GM18858 (cell line): ENCODE results near the gene TCN2.
"Not testable (repeated sequence)": the region's sequence is repeated elsewhere in the genome, so short reads cannot be mapped to it uniquely, and the experiment has no call there.

Experiments
- ATAC-seq: cut with Tn5 transposase; IDR thresholded peaks from one replicate; pipeline ENCODE4 v1.9.1; 2021; ENCODE audit not compliant: unreplicated experiment

The TCN2 gene

GRCh38 chr22:30606455-30607299, at the start of gene TCN2:
TSS of gene TCN2 (plus strand) at chr22:30607174. CDS start at chr22:30607332, 158 bp downstream.
- no peak for ATAC-seq

- no peak for ATAC-seq
These were observed 49.7 kb upstream of the TCN2 start for GRCh38 chr22:30557243-30557642.

- no peak for ATAC-seq
These were observed 47.1 kb upstream of the TCN2 start for GRCh38 chr22:30559889-30560288.

DNA sequence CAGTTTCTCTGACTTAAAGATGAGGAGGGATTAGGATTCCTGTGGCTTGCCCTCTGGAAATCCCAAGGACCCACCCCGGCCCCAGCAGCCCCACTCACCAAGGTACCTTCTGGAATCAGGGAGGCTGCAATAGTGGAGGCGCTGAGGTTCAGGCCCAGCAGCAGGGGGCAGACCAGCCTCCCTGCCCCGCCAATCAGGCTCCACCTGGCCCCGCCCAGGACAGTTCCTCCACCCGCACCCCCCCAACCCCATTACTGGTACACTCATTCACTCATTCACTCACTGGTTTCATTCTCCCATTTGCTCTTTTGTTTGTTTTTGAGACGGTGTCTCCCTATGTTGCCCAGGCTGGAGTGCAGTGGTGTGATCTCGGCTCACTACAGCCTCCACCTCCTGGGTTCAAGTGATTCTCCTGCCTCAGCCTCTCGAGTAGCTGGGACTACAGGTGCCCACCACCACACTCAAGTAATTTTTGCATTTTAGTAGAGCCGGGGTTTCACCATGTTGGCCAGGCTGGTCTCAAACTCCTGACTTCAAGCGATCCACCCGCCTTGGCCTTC, 46.3 kb upstream of the TCN2 start:
- not testable (repeated sequence) for ATAC-seq

DNA sequence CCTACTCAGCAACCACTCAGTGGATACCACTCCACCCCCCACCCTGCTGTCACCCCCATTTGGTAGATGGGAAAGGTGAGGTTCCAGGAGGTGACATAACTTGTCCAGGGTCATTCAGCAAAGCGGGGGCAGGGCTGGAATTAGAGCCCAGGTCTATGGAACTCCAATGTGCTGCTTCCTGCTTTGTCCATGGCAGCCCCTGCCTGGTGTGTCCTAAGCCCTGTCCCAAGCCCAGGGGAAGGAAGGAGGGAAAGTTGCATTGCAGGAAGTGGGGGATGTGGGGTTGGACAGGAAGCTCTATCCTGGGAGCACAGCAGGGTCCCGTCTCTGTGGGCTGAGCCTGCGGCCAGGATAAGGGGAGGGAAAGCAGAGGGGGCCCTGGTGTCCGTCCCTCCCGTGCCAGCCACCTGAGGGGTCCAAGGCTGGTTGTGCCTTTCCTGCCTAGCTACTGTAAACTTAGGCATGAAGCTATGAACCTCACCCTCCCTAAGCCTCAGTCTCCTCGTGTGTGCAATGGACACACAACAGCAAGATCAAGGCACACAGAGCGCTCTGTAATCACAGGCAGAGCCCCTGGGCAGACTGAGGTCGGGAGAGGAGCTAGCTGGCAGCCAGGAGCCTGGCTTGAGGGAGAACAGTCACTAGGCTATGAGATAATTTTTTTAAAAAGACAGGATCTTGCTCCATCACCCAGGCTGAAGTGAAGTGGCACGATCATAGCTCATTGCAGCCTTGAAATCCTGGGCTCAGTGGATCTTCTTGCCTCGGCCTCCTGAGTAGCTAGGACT, 45.4 kb upstream of the TCN2 start:
- no peak for ATAC-seq

DNA sequence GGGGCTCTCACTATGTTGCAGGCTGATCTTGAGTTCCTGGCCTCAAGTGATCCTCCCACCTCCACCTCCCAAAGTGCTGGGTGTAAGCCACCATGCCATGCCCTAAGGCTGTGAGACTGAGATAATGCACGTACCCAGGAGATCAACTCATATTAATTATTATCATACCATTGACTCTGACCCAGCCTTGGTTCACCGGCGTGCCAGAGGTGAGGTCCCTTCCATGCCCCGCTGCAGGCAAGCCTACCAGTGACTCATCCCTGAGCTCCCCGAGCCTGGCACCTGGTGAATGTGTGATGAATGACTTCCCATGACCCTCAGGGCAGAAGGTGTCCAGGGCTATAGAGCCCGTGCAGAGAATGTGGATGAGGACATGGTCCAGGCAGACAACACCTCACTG, 44.6 kb upstream of the TCN2 start:
- no peak for ATAC-seq

- ATAC-seq: no peak
These were observed 42.8 kb upstream of the TCN2 start for GRCh38 chr22:30564045-30564760.

- ATAC-seq: no peak
These were observed 42.2 kb upstream of the TCN2 start for GRCh38 chr22:30564761-30565119.

GRCh38 chr22:30565341-30565740, 41.6 kb upstream of the TCN2 start:
- ATAC-seq: no peak

GRCh38 chr22:30566125-30566524, 40.8 kb upstream of the TCN2 start:
- ATAC-seq: no peak

- not testable (repeated sequence) for ATAC-seq
These were observed 39.7 kb upstream of the TCN2 start for GRCh38 chr22:30567277-30567676.

DNA sequence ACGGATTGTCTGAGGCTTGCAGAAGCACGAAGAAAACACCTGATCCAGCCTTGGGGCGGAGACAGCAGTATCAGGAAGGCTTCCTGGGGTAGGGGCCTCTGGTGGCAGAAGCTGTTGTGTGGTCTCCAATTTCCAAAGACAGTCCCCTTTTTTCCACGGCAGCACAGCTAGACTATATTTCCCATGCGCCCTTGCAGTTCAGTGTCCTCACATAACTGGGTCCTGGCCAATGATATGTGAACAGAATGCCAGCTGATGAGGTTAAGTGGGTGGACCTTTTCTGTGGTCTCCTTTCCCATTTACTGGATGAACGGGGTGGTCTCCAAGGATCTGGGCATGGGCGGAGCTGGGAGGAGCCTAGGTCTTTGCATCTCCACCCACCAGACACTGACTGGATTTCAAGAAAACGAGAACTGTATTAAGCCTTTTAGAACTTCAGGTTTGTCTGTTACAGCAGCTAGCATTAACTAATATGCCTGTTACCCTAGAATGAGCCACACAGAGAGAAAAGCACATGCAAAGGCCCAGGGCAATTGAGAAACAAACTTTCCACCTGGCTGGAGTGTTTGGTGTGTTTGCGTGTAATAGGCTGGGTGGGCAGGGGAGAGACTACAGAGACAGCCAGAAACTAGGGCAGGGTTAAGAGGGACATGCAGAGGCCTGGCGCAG, 38.7 kb upstream of the TCN2 start:
- no peak for ATAC-seq

- ATAC-seq: no peak
These were observed 37.2 kb upstream of the TCN2 start for GRCh38 chr22:30569674-30570202.

DNA sequence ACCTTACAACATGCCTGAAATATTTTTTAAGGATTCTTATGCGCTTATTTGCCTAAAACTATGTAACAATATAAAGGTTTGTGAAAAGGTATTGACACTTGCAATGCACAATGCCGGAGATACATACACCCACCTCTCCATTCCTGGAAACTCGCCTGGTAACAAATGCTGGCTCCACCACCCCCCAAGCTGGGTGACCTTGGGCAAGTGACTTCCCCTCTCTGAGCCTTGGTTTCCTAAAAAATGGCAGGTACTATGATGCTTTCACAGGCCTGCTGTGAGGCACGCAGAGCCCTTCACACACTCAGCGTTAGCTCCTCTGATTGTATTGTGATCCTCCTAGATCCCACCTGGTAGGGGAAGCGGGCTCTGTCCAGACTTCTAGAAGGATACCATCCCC, 34.8 kb upstream of the TCN2 start:
- ATAC-seq: no peak

GRCh38 chr22:30572840-30573593, 34.0 kb upstream of the TCN2 start:
- no peak for ATAC-seq

DNA sequence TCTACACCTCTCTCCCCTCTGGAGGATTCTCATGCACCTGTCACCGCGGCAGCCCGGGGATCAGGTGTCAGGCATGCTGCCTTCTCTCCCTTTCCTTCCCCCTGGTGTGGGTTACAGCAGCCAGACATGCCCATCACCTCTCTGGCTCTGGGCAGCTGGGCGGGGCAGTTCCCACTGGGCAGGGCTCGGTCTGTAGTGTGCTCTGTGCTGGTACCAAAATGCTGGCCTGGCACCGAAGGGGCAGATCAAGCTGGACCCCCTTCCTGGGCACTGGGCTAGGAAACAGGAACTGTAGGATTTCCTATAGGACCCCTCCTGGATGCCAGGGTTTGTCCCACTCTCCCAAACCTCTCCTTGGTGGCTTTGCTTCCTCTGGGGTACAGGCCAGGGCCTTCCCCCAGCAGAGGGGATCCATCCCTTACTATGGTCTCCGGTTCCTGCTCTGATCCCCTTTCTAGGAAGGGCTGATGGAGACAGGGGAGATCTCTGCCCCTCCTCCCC, 33.3 kb upstream of the TCN2 start:
- ATAC-seq: no peak

GRCh38 chr22:30574095-30574981, 32.6 kb upstream of the TCN2 start, which contains the start of gene GAL3ST1:
TSS of gene GAL3ST1 (minus strand) at chr22:30574665. CDS start at chr22:30557392, 17,273 bp downstream.
- ATAC-seq: no peak

DNA sequence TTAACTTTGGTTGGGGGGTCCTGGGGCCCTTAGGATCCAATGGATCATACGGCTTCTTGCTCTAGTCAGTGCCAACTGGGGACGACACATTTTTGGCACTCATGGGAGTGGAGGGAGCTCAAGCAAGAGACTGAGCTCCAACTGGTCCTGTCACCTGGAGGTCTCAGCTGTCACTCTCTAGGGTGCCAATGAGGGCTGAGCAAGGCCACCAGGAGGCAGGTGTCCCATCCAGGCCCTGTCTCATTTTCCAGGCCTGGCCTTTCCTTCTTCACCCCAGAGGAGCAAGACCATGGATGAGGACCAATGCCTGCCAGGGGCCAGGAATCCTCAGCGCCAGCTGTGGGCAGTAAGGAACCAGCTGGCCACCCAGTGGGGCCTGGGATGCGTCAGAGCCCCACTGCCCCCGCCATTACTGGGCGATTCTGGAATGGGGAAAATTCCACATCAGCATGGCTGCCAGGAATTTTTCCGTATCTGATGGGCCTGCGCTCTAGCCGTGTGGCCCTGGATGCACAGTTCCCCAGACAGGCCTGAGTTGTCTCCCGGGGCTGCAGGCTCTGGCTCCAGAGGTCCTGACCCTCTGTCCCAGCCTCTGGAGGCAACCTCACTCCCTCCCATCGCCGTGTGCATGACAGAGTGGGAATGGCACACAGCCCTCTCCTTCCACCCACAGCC, 31.8 kb upstream of the TCN2 start:
- ATAC-seq: no peak
